Measurements from ENCODE around the gene KAT8.

DNA sequence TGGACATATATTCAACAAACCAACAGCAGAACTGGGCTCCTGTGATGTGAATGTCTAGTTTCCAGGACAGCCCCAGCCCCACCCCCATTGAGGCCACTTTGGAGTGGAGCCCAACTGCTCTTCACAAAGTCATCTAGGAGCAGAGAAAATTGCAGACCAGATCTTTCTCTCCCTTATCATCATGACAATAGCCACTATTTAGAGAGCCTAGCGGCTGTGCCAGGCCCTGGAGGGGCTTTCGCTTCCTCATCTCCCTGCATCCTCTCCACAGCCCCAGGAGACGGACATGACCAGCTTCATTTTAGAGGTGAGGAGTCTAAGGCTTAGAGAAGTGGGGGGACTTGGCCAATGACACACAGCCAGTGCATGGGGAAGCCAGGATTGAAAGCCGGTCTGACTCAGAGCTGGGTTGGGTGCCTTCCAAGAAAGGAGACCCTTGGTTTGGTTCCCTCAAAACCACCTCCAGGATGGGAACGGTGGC, 16.7 kb downstream of the KAT8 start:
- no peak for TF ChIP-seq LEF1 (IDR thresholded peaks at IDR 0.05; ENCODE audit: borderline replicate concordance)
- TF ChIP-seq BHLHE40 (IDR thresholded peaks at IDR 0.05; ENCODE audit: borderline replicate concordance) = no peak
- no peak for TF ChIP-seq TARDBP (IDR thresholded peaks at IDR 0.05)
- TF ChIP-seq PKNOX1 (IDR thresholded peaks at IDR 0.05) = no peak
- no peak for TF ChIP-seq SP1 (IDR thresholded peaks at IDR 0.05)
- no peak for TF ChIP-seq ARNT (IDR thresholded peaks at IDR 0.05)
- TF ChIP-seq SUZ12 (IDR thresholded peaks at IDR 0.05) = no peak

Data from HEK293T (cell line).